GM12891 (cell line): ENCODE measurements around the gene ENG.

ENCODE experiments used
- POLR2A ChIP-seq: IDR thresholded peaks from 2 replicates; pipeline ENCODE4 v1.6.1; 2011; ENCODE audit warnings: low read depth, low read length, control low read depth
- POLR2AphosphoS5 ChIP-seq: IDR thresholded peaks from 2 replicates; pipeline ENCODE4 v1.6.1; 2011; ENCODE audit warnings: low read depth, low read length, control low read depth

- no peak for TF ChIP-seq POLR2AphosphoS5
- no peak for TF ChIP-seq POLR2A
Observed at GRCh38 chr9:127770905-127771569, 83.4 kb downstream of the ENG start.
